Activated CD8-positive, alpha-beta memory T cell treated with anti-CD3 and anti-CD28 coated beads, Interleukin-2, amount 50 U/mL, for 1 hour (primary cell): ENCODE results near the gene TPCN2.

Source experiments
- DNase-seq: peaks from one replicate; pipeline ENCODE4 v3.0.0-alpha.2; 2020; ENCODE audit errors: extremely low read depth

Gene TPCN2

DNA sequence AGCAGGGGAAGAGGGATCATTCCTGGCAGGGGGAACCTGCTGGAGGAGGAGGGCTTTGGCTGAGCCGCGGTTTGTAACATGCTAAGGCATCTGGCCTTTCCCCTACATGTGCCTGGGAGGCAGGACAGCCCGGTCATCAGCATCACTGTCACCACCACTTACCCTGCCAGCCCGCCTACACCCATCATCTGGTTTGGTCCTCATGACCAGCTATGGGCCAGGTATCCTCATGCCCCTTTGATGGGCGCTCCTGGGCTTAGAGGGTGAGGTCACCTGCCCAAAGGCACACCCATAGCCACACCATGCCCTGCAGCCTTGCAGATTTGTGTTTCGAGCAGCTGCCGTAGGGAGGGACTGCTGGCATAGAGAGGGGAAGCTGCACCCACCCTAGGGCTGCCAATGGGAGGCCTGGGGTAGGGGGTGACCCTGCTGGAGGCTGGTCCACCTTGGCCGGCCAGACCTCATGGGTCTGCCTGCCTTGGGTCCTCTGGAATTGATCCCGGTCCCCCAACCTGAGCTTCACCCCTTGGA is 38.3 kb upstream of the TPCN2 start:
- no peak for DNase-seq

DNA sequence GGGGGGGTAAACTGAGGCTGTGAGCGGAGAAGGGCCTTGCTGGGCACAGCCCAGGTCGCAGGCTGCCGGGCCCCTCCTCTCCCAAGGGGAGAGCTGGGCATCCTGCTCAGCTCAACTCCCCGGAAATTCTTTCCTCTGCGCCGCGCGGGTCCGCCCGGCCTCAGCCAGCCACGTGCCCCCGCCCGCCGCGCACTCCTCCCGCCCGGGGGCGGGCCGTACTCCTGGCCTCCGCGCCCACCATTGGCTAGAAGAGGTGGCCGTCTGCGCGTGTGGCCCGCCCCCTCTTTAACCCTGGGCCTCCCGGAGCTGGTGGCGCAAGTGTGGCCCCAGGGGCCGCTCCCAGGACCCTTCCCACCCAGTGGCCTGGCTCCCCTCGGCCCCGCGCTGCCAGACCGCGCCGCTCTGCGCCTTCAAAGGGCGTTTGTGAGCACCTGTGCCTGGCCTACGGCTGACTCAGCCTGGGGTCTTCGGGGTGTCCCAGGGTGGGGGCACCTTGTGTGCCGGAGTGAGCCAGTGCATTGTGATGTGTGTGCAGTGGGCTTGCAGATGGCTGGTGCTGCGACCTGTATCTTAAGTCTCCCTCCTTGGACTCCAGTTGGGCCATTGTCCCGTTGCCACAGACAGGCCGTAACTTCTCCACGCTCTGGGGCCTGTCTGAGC is 37.6 kb upstream of the TPCN2 start:
- no peak for DNase-seq

DNA sequence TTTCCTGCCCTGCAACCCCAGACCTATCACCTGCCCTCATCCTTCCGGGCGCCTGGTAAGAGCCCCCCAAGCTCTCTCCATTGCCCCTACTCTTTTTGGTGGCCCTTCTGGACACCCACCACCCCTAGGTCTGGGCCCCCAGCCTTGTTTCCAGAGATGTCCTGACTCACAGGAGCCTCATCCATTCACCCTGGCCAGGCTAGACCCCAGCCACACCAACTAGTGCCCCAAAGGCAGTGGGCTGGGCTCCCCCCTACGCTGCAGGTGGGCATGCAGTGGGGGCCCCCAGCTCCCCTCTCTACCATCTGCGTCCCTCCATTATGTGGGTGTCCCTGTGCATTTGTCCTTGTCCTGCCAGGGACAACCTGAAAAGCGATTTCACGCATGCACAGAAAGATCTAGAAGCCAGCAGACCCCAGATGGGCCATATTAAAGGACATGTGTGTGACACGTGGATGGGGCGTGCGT is 37.1 kb upstream of the TPCN2 start:
- no peak for DNase-seq

DNA sequence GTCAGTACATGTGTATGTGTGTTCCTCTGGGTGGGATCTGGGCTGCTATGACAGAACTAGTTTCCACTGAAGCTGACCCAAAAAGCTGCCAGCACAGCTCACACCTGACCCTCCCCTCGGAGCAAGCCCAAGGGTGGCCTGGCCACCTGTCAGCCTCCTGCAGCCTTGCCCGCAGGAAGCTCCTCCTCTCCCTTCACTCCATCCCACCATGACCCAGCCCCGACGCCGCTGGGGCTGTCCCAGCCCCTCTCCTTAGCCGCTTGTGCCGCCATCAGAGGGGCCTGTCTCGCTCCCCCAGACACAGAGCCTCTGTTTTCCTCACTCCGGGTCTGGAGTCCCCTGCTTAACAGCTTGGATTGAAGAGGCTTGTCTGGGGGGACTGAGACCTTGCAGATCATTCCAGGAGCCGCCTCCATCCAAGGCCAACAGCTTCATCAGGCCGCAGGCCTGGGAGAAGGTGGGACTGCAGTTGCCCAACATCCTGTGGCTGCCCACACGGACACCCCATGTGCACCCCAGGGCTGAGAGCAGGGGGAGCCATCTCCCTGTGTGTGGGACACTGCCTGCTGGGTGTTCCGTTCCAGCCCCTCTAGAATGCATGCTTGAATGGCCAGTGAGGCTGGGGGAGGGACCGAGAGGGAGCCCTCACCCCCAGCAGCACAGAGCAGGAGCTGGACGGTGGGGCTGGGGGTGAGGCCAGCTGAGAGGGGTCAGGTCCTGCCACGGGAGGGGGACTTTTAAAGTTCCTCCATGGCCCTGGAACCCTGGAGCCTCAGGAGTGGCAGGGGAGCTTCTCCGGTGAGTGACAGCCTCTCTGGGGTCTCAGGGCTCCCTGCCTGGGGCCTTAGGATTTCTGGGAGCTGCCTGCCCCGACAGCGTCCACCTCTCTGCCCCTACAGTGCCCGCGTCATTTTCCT is 36.4 kb upstream of the TPCN2 start:
- no peak for DNase-seq

DNA sequence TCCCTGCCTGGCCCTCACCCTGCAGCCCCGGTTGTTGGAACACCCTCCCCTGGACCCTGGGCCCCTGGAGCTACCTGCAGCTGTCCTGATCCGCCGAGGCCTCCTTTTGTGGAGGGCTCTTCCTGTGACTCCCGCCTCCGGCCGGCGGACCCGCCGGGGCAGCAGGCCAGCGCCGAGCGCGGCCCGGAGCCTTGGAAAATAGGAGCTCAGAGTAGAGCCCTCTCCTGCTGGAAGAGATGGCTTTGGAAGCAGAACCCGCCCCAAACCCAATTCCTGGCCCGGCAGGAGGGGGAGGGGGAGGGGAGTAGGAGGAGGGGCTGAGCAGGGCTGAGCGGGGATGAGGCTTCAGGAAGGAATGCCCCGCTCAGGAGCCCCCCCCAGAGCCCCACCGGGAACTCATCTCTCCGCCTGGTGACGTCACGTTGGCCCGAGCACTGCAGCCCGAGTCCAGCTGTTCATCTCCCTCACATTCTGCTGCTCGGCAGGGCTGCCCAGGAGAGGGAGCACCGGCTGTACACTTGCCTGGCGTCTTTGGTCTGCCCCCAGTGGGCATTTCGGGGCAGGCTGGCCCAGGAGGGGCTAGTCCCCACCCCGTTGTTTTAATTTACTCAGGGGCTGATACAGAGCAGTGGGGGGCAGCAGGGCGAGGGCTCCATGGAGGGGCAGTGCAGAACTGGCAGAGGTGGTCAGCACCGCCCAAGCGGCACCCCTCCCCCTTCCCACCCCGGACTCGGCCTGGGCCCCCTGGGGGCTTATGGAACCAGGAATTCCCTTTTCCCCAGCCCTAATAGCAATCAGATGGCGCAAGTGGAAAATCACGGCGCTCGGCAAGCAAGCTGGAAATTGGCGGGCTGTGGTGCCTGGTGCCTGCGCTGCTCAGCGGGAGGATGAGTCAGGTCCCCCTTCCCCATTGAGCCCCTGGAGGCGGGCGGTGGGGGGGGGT is 35.5 kb upstream of the TPCN2 start, which contains the start of gene MRGPRF:
Gene MRGPRF (minus strand): TSS at position 238 of the 943 bp plus-strand sequence. CDS start 3,345 bp downstream, outside the sequence.
- no peak for DNase-seq

DNA sequence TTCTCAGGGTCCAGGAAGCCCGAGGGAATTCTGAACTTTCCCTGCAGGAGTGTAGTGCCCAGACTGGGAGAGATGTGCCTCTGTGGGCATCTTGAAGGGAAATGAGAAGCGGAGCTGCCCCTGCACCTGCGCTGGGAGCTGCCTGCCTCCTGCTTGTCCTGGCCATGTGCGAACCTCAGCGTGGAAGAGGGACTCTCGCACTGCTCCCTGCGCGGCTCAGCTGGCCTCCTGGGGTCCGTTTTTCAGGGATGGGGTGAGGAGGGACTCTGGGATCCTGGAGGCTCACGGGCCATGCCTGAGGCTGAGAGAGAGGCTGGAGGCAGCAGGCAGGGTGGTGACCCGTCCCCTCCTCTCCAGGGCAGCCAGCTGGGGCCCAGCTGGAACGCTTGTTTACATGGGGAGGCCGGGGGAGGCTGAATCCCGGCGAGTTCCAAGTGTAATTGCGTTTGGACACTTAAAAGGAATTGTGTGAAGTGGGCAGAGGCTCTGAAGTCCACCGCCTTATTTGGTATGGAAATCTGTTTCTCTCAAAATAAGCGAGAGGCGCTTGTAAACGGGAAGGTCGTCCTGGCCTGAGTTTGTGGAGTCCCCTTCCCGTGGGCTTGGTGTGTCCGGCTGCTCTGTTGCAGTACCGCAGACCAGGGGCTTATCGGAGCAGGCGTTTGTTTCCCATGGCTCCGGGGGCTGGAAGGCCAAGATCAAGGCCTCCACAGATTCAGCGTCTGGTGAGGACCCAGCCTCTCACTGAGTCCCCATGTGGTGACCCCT is 34.5 kb upstream of the TPCN2 start:
- no peak for DNase-seq

DNA sequence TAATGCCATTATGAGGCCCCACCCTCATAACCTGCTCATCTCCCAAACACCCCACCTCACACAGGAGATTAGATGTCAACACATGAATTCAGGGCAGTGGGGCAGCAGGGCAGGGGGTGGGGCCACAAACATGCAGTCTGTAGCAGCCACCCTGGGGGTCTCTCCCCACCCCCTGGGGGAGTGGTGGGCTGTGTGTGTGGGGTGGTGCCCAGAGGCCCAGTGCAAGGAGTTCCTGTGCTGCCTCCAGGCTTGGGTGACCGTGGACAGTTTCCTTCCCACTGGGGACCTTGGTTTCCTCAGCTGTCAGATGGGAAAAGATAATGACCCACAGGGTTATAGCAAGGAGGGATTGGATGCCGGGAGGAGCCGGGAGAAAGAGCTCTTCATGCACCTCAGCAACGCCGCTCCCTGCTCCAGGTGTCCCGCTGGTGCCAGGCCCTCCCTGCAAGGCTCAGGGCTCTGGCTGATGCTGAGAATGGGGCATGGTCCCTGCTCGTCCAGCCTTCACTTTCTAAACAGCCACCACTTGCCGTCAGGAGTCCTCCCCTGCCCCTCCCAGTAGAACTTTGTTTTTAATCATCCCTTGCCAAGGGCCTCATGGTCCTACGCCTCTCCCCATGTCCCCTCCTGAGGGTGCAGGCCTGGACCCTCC is 33.7 kb upstream of the TPCN2 start:
- DNase-seq = no peak

DNA sequence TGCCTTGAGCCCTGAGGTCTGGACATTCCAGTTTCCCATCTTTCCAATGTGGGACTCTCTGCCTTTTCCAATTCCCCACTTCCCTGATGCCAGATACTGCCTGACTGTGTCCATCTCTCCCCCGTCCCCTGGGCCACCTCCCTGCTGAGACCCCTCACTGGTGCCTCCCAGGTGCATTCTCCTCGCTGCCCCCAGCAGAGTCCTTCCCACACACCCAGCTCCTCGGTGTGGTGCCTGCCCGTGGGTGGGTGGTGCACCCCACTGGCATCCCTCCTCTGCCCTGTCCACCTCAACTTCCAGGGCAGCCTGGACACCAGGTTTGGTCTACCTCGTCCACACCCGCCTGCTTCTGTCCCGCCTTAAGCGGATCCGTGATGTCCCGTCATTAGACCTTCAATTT is 30.8 kb upstream of the TPCN2 start:
- DNase-seq = no peak

DNA sequence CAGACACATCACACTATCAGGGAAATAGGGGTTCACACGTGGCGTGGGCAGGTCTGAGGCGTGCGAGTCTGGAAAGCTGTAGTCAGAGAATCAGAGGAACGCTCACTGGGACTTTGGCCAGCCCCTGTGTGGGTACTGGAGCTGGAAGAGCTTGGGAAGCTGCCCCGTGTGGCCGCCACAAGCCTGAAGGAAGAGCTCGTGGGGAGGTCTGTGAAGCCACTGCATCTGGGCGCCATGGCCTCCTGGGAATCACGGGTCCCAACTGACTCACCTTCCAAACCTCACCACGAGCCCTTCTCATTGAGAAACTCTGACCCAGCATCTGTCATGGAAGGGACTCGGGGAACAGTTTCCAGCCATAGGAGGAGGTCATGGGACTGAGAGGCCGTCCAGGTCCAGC is 29.8 kb upstream of the TPCN2 start:
- DNase-seq = no peak

DNA sequence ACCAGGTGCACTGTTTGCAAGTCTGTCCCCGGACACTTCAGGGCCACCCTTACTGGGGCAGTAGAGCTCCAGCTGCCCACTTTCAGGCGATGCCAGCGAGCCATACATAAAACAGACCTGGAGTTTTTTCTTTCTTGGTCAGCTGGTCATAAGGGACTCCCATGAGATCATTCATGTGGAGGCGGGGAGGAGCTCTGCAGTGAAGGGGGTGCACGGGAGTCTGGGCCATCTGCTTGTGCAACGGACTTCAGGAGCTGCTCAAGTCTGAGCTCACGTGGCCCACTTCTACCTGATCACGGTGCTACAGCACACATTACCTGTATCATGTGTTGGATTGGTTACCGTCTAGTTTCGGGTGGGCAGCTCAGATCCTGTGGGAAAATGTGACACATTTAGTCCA is 26.5 kb upstream of the TPCN2 start:
- no peak for DNase-seq

DNA sequence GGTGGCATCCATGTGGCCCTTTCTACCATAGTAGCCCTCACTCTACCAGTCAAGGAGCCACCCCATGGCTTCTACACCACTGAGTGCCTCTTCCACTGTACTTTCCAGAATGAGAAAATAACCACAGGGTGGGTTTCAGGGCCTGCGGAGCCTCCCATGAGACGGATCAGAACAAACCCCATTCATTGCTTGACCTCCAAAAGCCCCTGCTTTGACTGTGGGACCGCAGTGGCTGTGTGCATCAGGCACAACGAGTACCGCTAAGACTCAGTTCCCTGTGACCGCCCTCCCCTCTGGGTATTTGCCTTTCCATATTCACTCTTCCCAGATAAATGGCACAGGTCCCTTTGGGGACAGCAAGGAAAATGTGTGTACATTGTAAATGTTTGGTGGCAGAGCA is 24.2 kb upstream of the TPCN2 start:
- no peak for DNase-seq

DNA sequence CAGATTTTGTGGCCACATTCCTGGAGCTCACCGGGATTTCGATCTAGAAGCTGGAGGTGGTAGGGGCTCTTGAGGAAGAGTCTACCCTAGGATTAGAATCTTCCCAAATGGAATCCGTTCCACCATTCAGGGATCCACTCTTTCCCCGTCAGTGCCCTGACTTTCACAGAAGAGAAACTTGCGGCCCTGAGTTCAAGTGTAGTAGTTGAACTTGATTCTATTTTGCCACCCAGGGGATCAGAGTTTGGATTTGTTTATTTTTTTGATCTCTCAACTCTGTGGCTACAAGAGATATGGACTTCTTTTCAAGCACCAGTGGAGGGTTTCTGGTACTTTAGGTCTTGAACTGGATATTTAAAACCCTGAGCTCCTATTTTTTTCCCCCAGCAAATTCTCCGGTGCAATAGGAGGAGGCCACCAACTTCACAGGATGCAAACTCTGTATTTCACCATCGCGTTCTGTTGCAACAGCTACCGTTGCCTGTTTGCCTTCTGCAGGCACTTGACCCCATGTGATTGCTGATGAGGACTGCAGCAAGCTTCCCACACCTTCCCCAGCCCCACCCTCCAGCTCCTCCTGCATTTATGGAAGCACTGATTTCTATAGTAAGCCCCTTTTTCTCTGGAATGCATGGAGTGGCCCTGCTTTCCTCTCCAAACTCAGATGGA is 20.9 kb upstream of the TPCN2 start:
- no peak for DNase-seq

DNA sequence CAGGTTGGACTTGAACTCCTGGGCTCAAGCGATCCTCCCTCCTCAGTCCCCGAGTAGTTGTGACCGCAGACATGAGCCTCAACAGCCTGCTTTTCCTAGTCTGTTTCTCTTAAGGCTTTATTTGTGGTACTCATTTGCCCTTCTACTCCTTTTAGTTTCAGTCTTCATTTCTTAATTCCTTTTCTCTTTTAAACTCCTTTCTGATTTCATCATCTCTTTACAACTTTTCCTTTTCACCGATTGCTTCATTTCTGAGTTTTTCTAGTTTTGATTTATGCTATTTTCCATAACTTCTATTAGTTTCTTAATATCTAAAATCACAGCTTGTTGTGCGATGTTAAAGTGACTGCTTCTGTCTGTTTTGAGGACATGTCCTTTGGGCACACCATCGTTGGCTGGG is 18.4 kb upstream of the TPCN2 start:
- no peak for DNase-seq

DNA sequence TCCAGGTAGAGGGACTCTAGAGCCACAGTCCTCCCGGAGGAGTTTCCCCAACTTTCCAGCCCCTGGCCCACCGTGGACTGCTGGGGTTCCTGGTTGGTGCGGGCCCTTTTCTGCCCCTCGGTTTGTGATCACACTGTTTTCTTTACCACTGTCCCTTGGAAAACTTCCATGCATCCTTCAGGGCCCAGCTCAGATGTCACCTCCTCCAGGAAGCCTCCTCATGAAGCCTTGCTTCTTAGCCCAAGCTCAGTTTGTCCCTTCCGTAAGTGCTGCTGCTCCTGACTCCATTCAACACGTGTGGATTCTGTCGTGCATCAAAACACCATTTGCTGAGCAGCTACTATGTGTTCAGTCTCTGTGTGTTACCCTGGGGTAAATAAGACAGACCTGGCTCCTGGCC is 15.9 kb upstream of the TPCN2 start:
- no peak for DNase-seq

DNA sequence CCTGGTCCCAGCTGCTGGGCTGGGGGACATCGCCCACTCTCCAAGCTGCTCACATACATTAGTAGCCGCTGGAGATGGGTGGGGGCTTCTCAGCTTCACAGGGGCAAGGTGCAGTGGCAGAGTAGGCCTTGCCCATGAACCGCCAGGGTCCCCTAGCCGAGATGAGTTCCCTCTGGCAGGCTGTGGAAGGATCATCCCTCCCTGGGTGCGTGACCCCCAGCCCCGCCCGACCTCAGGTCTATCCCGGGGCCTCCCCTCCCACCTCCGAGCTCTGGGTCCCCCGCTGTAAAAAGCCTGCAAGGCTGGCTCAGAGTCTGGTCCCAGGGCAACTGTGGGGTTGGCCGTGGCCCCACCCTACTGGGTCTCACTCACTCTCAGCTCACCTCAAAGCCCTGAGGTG is 15.3 kb upstream of the TPCN2 start:
- DNase-seq = no peak

DNA sequence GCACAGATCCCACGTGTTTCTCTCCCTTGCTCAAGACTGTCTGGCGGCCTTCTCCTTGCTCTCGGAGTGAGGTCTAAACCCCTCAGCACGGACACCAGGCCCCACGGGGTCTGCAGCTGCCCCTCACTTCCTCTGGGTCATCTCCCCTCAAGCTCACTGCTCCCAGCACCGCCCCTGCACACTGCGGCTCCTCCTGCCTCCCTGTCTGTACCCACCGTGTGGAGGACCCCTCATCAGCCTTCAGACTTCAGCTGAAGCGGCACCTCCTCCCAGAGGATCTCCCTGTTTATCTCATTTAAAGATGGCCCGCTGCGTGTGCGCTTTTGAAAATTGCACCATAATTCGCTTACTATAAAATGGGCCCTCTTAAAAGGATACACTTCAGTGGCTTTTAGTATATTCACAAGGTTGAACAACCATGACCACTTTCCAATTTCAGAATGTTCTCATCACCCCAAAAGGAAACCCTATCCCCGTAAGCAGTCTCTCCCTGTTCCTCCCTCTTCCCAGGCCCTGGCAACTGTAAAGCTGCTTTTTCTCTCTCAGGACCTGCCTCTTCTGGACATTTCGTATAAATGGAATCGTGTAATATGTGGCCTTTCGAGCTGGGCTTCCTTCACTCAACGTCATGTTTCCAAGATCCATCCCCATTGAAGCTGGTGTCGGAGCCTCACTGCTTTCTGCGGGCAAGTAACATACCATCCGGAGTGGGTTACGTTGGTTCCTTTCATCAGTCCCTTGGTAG is 14.4 kb upstream of the TPCN2 start:
- DNase-seq = no peak

DNA sequence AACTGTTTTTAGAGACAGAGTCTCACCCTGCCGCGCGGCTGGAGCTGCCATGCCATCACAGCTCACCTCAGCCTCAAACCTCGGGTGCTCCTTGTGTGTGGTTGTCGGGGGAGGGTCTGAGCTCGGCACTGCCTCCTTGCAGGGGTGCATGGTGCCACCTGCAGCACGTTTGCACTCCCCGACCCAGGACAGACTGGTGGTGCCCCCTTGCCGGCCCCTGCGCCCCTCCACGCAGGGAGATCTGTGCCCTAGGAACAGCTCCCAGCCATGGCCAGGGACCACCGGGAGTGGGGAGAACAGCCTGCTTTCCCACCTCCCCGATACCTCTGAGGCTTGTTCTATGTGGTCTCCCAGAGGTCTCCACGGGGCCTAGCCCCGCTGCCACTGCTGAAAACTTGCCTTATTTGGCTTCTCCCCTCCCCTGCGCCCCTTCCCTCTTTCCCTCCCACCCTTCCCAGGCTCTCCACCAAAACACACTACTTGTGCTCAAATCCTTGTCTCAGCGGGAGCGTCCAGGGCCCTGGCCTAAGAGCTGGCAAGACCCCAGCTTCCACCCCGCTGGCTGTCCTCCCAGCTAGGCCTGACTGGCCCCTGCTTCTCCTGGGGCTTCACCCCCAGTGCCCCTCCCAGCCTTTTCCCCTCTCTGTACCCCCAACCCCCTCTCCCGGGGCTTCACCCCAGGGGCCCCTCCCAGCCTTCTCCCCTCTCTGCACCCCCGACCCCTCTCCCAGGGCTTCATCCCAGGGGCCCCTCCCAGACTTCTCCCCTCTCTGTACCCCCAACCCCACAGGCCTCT is 13.4 kb upstream of the TPCN2 start:
- DNase-seq = no peak

DNA sequence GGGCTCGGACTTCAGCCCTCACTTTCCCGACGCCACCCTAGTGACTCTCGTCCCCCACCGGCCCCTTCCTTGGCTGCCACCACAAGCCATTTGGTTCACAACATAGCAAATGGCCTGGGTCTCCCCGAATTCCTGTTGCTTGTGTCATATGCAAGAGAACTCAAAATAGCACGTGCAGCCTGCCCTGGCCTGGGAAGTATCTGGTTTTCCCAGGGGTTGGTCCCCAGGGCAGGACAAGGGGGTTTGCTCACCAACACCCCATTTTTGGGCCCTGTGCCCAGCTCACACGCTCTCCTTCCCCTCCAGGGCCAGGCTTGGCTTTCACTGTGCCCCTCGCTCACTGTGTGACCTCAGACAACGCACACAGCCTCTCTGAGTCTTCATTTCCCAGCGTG is 12.8 kb upstream of the TPCN2 start:
- DNase-seq = no peak
